K562 (cell line): Measurements from ENCODE around the gene MIER2. TPM values are rescaled to one million over a fixed set of nuclear protein-coding genes. Genes with fewer than 3 reads are reported as not detected.

Experiments used
- ATAC-seq: fragments of 200-7000 bp; cut with Tn5 transposase; 3 replicates; pipeline ENCODE4 v1.9.1; 2020; ENCODE audit warnings: moderate library complexity
- BruUV-seq: library from RNA; stranded (reverse); fragments of 400-500 nt; replicated peaks from 2 replicates; lab custom pipeline; 2021; lab: Mats Ljungman, UMichigan
- CTCF ChIA-PET: fragments of 300-600 bp; formaldehyde crosslinking; extraction: SDS; loops from one replicate; lab custom pipeline; 2021; ENCODE audit warnings: low intra/inter-chr PET ratio; lab: Yijun Ruan, JAX
- POLR2A ChIA-PET: fragments of 300-600, 350-650 bp; sonication (Branson Sonifier 250); formaldehyde crosslinking; extraction: SDS; loops from one replicate; lab custom pipeline; 2021; ENCODE audit warnings: antibody characterized with exemption, inconsistent platforms; lab: Yijun Ruan, JAX
- DNase-seq, 4 experiments: peaks; one replicate each; pipeline versions ENCODE4 v3.0.0 to v3.0.0-alpha.2; 2011 to 2018; ENCODE audit warnings: low spot score in 3 of 4, mixed read lengths in 3 of 4; ENCODE audit errors: extremely low read depth in 1 of 4
- FAIRE-seq: peaks from 2 replicates; lab custom pipeline; 2011; peaks lifted over from hg19 to GRCh38; lab: Jason Lieb, UNC
- H2AFZ ChIP-seq: 2 replicates; pipeline ENCODE4 v1.6.0; 2011; ENCODE audit warnings: low read depth, low read length, control low read depth, inconsistent platforms
- H3K27ac ChIP-seq: fragments of 200-600 bp; 3 replicates; pipeline ENCODE4 v1.8.0; 2011; ENCODE audit warnings: low read depth, mild to moderate bottlenecking, control low read depth, inconsistent platforms, low read length, moderate library complexity, mixed read lengths; ENCODE audit errors: extremely low read depth
- H3K27me3 ChIP-seq, 2 experiments: fragments of 300-600 bp in 1 of 2; 2 replicates in 1 of 2; 3 replicates in 1 of 2; pipeline versions ENCODE4 v1.6.0 to v1.8.0; 2011; ENCODE audit warnings: inconsistent platforms in 2 of 2, low read length in 2 of 2, mild to moderate bottlenecking in 1 of 2, mixed read lengths in 1 of 2, moderate library complexity in 1 of 2; ENCODE audit not compliant: control insufficient read depth in 2 of 2, insufficient read depth in 2 of 2
- H3K36me3 ChIP-seq: fragments of 300-600 bp; 3 replicates; pipeline ENCODE4 v1.8.0; 2011; ENCODE audit warnings: mild to moderate bottlenecking, low read length, inconsistent platforms; ENCODE audit not compliant: control insufficient read depth, insufficient read depth
- H3K4me1 ChIP-seq, 2 experiments: fragments of 200-600 bp in 1 of 2; replicated peaks in 1 of 2; 2 replicates in 1 of 2; 3 replicates in 1 of 2; pipeline versions ENCODE4 v1.5.1 to v1.8.0; 2011; ENCODE audit warnings: inconsistent platforms in 2 of 2, low read length in 2 of 2, mild to moderate bottlenecking in 1 of 2, mixed read lengths in 1 of 2, moderate library complexity in 1 of 2; ENCODE audit not compliant: control insufficient read depth in 2 of 2, insufficient read depth in 2 of 2
- H3K4me2 ChIP-seq: 2 replicates; pipeline ENCODE4 v1.6.1; 2011; ENCODE audit warnings: low read length, control low read depth, inconsistent platforms, mixed read lengths; ENCODE audit not compliant: insufficient read depth
- H3K4me3 ChIP-seq: fragments of 200-600 bp; sonication (generic), shearing (Covaris generic); 2 replicates; pipeline ENCODE4 v1.5.1; 2016; ENCODE audit warnings: control low read depth, inconsistent platforms
- H3K79me2 ChIP-seq: fragments of 200-600 bp; 3 replicates; pipeline ENCODE4 v1.8.0; 2011; ENCODE audit warnings: low read length, inconsistent platforms; ENCODE audit not compliant: control insufficient read depth, insufficient read depth
- H3K9ac ChIP-seq, 2 experiments: 2 replicates each; pipeline versions ENCODE4 v1.6.0 to v1.6.1; 2011; ENCODE audit warnings: low read depth in 2 of 2, low read length in 2 of 2, control low read depth in 1 of 2, inconsistent platforms in 1 of 2, mild to moderate bottlenecking in 1 of 2, mixed read lengths in 1 of 2; ENCODE audit not compliant: insufficient read depth in 1 of 2
- H3K9me1 ChIP-seq: one replicate; pipeline ENCODE4 v1.6.0; 2011; ENCODE audit warnings: inconsistent platforms, mild to moderate bottlenecking, low read length, moderate library complexity; ENCODE audit not compliant: control insufficient read depth, insufficient read depth
- H3K9me3 ChIP-seq: replicated peaks from 2 replicates; pipeline ENCODE4 v1.5.1; 2011; ENCODE audit warnings: low read depth, low read length, inconsistent platforms; ENCODE audit not compliant: control insufficient read depth, insufficient read depth
- H4K20me1 ChIP-seq: replicated peaks from 2 replicates; pipeline ENCODE4 v1.6.1; 2011; ENCODE audit warnings: low read length, inconsistent platforms, mixed read lengths; ENCODE audit not compliant: control insufficient read depth, insufficient read depth
- DACH1 ChIP-seq: fragments of 450-650 bp; IDR thresholded peaks from 2 replicates; pipeline ENCODE4 v1.6.1; 2018; ENCODE audit not compliant: partially characterized antibody
- GABPA ChIP-seq: fragments of 200-800 bp; sonication (Bioruptor generic); conservative IDR thresholded peaks from 2 replicates; pipeline ENCODE4 v1.6.1; 2016; ENCODE audit warnings: low read depth, missing genetic modification characterization, missing compliant biosample characterization
- NCOA1 ChIP-seq: fragments of 450-650 bp; IDR thresholded peaks from 2 replicates; pipeline ENCODE4 v1.6.1; 2016; ENCODE audit warnings: low read depth
- POLR3G ChIP-seq: IDR thresholded peaks from 2 replicates; pipeline ENCODE4 v1.6.1; 2011; ENCODE audit not compliant: insufficient read length, insufficient replicate concordance; ENCODE audit errors: extremely low read depth
- RBFOX2 ChIP-seq: fragments of 200-400 bp; formaldehyde crosslinking; IDR thresholded peaks from 2 replicates; pipeline ENCODE4 v1.6.1; 2017; ENCODE audit warnings: low read depth, mild to moderate bottlenecking, low read length, moderate library complexity
- SLC30A9 ChIP-seq: fragments of 250-450 bp; sonication (Bioruptor Pico); IDR thresholded peaks from 2 replicates; pipeline ENCODE4 v1.8.0; 2022; ENCODE audit warnings: mild to moderate bottlenecking, moderate library complexity
- TAL1 ChIP-seq: fragments of 450-650 bp; IDR thresholded peaks from 2 replicates; pipeline ENCODE4 v1.6.1; 2016; ENCODE audit warnings: mild to moderate bottlenecking
- THRAP3 ChIP-seq: fragments of 450-650 bp; IDR thresholded peaks from 2 replicates; pipeline ENCODE4 v1.6.1; 2016; ENCODE audit warnings: mild to moderate bottlenecking, inconsistent platforms, borderline replicate concordance
- ZC3H4 ChIP-seq: sonication (generic); formaldehyde crosslinking; IDR thresholded peaks from 2 replicates; pipeline ENCODE4 v1.9.0; 2021; ENCODE audit warnings: missing genetic modification reagents, borderline replicate concordance
- ZZZ3 ChIP-seq: fragments of 450-650 bp; IDR thresholded peaks from 2 replicates; pipeline ENCODE4 v1.6.1; 2016; ENCODE audit warnings: antibody characterized with exemption, mild to moderate bottlenecking, moderate library complexity
- WGBS: fragments of 100-300 bp; shearing (Covaris generic); methylation state at CpG from one replicate; pipeline ENCODE4 v1.1.6; 2016; ENCODE audit warnings: low coverage, mixed read lengths; ENCODE audit not compliant: insufficient coverage; ENCODE audit errors: missing lambda C conversion rate; 5-methylcytosine and 5-hydroxymethylcytosine counted together
- in situ Hi-C: fragments of 300-500 bp; cut with MboI; formaldehyde crosslinking; loops from 4 replicates; pipeline ENCODE4 v1.15.0; 2018; ENCODE audit warnings: inconsistent platforms, mixed read lengths
- intact Hi-C: fragments of 100-400 bp; cut with micrococcal nuclease; formaldehyde crosslinking; loops from 2 replicates; pipeline ENCODE4 v1.14.2; 2022
- polyA plus RNA-seq, 8 experiments: library from polyadenylated mRNA; depleted of rRNA in 4 of 8; stranded (reverse) in 5 of 8; unstranded in 3 of 8; fragments of >200 nt; fragmentation: Nextera tagmentation in 2 of 8; fragmentation: Illumina TruSeq in 1 of 8; extraction: Ambion mirVana in 2 of 8; extraction: Trizol in 1 of 8; gene quantifications; 2 replicates each; pipeline versions ENCODE4 v1.2.1 to v1.2.3, GENCODE V29; 2011 to 2014; ENCODE audit warnings: inconsistent platforms in 1 of 8, missing spikeins in 1 of 8
- total RNA-seq, 7 experiments: library from RNA; depleted of rRNA in 6 of 7; stranded (reverse); fragments of >200 nt in 6 of 7; fragmentation: Illumina TruSeq in 2 of 7; extraction: Trizol in 2 of 7; gene quantifications; 2 replicates each; pipeline versions ENCODE4 v1.2.1 to v1.2.3, GENCODE V29; 2011 to 2021; ENCODE audit warnings: low replicate concordance in 1 of 7
- TF ChIP-seq, protein P1 (sequence below): fragments of 450-650 bp; formaldehyde crosslinking; IDR thresholded peaks from 2 replicates; pipeline ENCODE4 v1.4.0; 2020; ENCODE audit warnings: mild to moderate bottlenecking, moderate library complexity
- TF ChIP-seq, protein P2 (sequence below), 2 experiments: IDR thresholded peaks; 2 replicates each; pipeline ENCODE4 v1.6.1; 2011; ENCODE audit warnings: borderline replicate concordance in 1 of 2, control low read depth in 1 of 2, low read depth in 1 of 2, low read length in 1 of 2, mild to moderate bottlenecking in 1 of 2, mixed read lengths in 1 of 2, moderate library complexity in 1 of 2; ENCODE audit not compliant: insufficient read depth in 1 of 2, insufficient read length in 1 of 2, poor library complexity in 1 of 2, severe bottlenecking in 1 of 2; ENCODE audit errors: extremely low read depth in 1 of 2
- TF ChIP-seq, protein P3 (sequence below): fragments of 250-450 bp; sonication (Bioruptor Pico); IDR thresholded peaks from 2 replicates; pipeline ENCODE4 v1.9.0; 2021; ENCODE audit warnings: mild to moderate bottlenecking, inconsistent platforms

The MIER2 gene
- total and polyA plus RNA-seq, 9 of the 15 experiments (the other 6 are each of a cell fraction or from before 2014, with no cell fraction given) = 0.46 to 34.7 (median 15.6) TPM

GRCh38 chr19:391207-391557 lies 46.6 kb upstream of the MIER2 start (continued):
- no peak for TF ChIP-seq TAL1
- TF ChIP-seq THRAP3 = no peak
- TF ChIP-seq ZZZ3 = no peak
- TF ChIP-seq, protein P1, sequence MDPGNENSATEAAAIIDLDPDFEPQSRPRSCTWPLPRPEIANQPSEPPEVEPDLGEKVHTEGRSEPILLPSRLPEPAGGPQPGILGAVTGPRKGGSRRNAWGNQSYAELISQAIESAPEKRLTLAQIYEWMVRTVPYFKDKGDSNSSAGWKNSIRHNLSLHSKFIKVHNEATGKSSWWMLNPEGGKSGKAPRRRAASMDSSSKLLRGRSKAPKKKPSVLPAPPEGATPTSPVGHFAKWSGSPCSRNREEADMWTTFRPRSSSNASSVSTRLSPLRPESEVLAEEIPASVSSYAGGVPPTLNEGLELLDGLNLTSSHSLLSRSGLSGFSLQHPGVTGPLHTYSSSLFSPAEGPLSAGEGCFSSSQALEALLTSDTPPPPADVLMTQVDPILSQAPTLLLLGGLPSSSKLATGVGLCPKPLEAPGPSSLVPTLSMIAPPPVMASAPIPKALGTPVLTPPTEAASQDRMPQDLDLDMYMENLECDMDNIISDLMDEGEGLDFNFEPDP (CRISPR knock-in tag) = no peak

DNA sequence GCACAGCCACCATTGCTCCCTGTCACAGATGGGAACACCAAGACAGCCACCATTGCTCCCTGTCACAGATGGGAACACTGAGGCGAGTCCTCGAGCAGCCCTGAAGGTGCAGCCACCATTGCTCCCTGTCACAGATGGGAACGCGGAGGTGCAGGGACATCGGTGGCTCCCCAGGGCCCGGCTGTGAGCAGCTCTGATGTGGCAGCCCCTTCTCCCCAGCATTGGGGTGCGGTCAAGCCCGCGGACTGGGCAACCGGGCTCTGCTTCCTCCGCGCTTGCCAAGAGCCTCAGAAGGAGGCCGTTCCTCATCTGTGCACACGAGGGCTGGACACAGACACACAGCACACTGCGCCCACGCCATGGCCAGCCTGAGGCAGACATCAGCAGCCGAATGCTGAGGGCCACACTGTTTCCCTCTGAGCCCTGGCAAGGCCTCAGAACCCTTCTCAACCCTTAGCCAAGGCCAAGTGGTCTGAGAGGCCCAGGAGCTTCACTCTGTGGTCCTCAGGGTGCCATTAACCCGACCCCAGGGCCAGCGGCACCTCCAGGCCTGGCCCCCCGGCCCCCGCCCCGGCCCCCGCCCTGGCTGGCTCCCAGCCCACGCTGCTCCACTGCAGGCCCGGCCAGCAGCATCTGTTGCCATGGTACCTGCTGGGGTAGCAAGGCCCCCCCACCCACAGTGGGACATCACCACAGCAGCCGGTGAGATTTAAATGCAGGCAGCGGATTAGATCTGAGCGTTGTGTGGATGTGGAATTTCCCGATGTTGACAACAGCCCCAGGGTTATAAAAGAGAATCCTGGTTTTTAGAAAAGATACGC lies 46.0 kb upstream of the MIER2 start:
- Histone ChIP-seq H3K9me3 (peaks cover 2% of the 10 kb centered on the region; the same call in 1 of the 2 replicates), H3K9ac (no peak overlapping the region), H4K20me1 (no peaks in the 10 kb centered on the region), H3K4me2 (no peak overlapping the region), H2AFZ (no peak overlapping the region), H3K27ac (no peak overlapping the region), H3K9me1 (no peaks in the 10 kb centered on the region), H3K79me2 (no peaks in the 10 kb centered on the region), H3K36me3 (no peaks in the 10 kb centered on the region), H3K4me3 (no peak overlapping the region), H3K4me1 (peaks cover 0 to 9% of the 10 kb centered on the region in 2 experiments; a peak in 1 of 5 replicates), H3K27me3 (peaks cover 23 to 43% of the 10 kb centered on the region in 2 experiments)
- DNase-seq (no peak), ATAC-seq (no peak), FAIRE-seq (no peak)
- in situ Hi-C loops = no loop called here
- intact Hi-C loops = no loop called here
- WGBS = 3% methylated on average over 21 of the region's 30 CpGs
- POLR2A ChIA-PET = no interaction called here
- CTCF ChIA-PET = no interaction called here
- no TSS peak for BruUV-seq
- TF ChIP-seq GABPA (no peak), NCOA1 (no peak), ZC3H4 (no peak), DACH1 (no peak), SLC30A9 (CRISPR knock-in tag) (no peak), RBFOX2 (no peak), POLR3G (no peak)
- TF ChIP-seq, protein P2, sequence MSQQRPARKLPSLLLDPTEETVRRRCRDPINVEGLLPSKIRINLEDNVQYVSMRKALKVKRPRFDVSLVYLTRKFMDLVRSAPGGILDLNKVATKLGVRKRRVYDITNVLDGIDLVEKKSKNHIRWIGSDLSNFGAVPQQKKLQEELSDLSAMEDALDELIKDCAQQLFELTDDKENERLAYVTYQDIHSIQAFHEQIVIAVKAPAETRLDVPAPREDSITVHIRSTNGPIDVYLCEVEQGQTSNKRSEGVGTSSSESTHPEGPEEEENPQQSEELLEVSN (IDR thresholded peaks at IDR 0.05; ENCODE audit: borderline replicate concordance in 1 of 2, extremely low read depth in 1 of 2, insufficient read depth in 1 of 2, insufficient read length in 1 of 2, low read depth in 1 of 2, low read length in 1 of 2, poor library complexity in 1 of 2, severe bottlenecking in 1 of 2) = no peak
- TF ChIP-seq, protein P3, sequence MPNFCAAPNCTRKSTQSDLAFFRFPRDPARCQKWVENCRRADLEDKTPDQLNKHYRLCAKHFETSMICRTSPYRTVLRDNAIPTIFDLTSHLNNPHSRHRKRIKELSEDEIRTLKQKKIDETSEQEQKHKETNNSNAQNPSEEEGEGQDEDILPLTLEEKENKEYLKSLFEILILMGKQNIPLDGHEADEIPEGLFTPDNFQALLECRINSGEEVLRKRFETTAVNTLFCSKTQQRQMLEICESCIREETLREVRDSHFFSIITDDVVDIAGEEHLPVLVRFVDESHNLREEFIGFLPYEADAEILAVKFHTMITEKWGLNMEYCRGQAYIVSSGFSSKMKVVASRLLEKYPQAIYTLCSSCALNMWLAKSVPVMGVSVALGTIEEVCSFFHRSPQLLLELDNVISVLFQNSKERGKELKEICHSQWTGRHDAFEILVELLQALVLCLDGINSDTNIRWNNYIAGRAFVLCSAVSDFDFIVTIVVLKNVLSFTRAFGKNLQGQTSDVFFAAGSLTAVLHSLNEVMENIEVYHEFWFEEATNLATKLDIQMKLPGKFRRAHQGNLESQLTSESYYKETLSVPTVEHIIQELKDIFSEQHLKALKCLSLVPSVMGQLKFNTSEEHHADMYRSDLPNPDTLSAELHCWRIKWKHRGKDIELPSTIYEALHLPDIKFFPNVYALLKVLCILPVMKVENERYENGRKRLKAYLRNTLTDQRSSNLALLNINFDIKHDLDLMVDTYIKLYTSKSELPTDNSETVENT (CRISPR knock-in tag) = no peak
